ENCODE measurements around the gene SELENON. TPM values are rescaled to one million over a fixed set of nuclear protein-coding genes. Genes with fewer than 3 reads are reported as not detected.

Gene SELENON
- total and polyA plus RNA-seq, 4 donors = 35.9 to 88.8 (median 48.3) TPM

DNA sequence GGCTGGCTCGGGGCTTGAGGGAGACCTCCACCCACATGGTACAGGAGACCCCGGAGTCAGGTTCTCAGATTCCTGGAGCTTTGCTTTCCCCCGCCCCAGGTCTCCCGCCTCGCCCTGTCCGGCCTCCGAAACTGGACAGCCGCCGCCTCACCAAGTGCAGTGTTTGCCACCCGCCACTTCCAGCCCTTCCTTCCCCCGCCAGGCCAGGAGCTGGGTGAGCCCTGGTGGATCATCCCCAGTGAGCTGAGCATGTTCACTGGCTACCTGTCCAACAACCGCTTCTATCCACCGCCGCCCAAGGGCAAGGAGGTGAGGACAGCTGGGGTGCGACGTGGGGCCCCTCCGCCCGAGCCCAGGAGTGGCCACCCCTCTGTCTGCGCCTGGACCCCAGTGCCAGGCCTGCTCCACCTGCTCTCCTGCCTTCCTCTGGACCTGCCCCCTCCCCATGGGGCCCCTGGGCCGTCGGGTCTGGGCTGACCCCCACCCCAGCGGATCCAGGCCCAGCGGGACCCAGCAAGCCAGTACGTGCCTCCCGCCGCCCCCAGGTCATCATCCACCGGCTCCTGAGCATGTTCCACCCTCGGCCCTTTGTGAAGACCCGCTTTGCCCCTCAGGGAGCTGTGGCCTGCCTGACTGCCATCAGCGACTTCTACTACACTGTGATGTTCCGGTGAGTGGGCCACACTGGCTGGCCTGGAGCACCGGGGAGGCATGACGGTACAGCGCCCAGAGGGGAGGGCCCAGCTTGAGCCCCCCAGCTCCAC is 8.7 kb downstream of the SELENON start:
- ATAC-seq (ENCODE audit: insufficient read depth, low FRiP score) (no peak), DNase-seq (no peak)
- H3K36me3 ChIP-seq (ENCODE audit: control insufficient read depth in 4 of 4, insufficient read depth in 4 of 4, low read length in 4 of 4) = peaks cover 0 to 35% (median 13%) of the 10 kb centered on the region in 4 donors
- H3K4me1 ChIP-seq (ENCODE audit: control insufficient read depth in 5 of 5, insufficient read depth in 5 of 5, low read length in 5 of 5) = peaks cover 0 to 8% (median 0%) of the 10 kb centered on the region in 5 donors
- H3K9me3 ChIP-seq (ENCODE audit: control insufficient read depth in 4 of 4, insufficient read depth in 3 of 4, low read length in 3 of 4) = no peaks in the 10 kb centered on the region
- H3K9ac ChIP-seq (ENCODE audit: insufficient read depth in 1 of 2, low read length in 2 of 2) = no peak overlapping the region
- TF ChIP-seq, protein P1, sequence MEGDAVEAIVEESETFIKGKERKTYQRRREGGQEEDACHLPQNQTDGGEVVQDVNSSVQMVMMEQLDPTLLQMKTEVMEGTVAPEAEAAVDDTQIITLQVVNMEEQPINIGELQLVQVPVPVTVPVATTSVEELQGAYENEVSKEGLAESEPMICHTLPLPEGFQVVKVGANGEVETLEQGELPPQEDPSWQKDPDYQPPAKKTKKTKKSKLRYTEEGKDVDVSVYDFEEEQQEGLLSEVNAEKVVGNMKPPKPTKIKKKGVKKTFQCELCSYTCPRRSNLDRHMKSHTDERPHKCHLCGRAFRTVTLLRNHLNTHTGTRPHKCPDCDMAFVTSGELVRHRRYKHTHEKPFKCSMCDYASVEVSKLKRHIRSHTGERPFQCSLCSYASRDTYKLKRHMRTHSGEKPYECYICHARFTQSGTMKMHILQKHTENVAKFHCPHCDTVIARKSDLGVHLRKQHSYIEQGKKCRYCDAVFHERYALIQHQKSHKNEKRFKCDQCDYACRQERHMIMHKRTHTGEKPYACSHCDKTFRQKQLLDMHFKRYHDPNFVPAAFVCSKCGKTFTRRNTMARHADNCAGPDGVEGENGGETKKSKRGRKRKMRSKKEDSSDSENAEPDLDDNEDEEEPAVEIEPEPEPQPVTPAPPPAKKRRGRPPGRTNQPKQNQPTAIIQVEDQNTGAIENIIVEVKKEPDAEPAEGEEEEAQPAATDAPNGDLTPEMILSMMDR (IDR thresholded peaks at IDR 0.05; ENCODE audit: control extremely low read depth, extremely low read depth) = no peak
- 90 to 97% methylated on average over 33 to 34 of the region's 34 CpGs for WGBS, 2 donors
- no peak overlapping the region for H3K27ac ChIP-seq (ENCODE audit: low read depth in 1 of 2, low read length in 1 of 2)
- no peaks in the 10 kb centered on the region for H3K27me3 ChIP-seq (ENCODE audit: control insufficient read depth in 3 of 3, insufficient read depth in 3 of 3, low read length in 2 of 3)
- no peak overlapping the region for H3K4me3 ChIP-seq

GRCh38 chr1:25809283-25809926 is 9.4 kb downstream of the SELENON start:
- no peak overlapping the region for H3K4me3 ChIP-seq
- no peaks in the 10 kb centered on the region for H3K27me3 ChIP-seq (ENCODE audit: control insufficient read depth in 3 of 3, insufficient read depth in 3 of 3, low read length in 2 of 3)
- DNase-seq (no peak), ATAC-seq (ENCODE audit: insufficient read depth, low FRiP score) (no peak)
- peaks cover 0 to 42% (median 18%) of the 10 kb centered on the region in 4 donors for H3K36me3 ChIP-seq (ENCODE audit: control insufficient read depth in 4 of 4, insufficient read depth in 4 of 4, low read length in 4 of 4)
- H3K4me1 ChIP-seq (ENCODE audit: control insufficient read depth in 5 of 5, insufficient read depth in 5 of 5, low read length in 5 of 5) = peaks cover 0 to 8% (median 0%) of the 10 kb centered on the region in 5 donors
- H3K9ac ChIP-seq (ENCODE audit: insufficient read depth in 1 of 2, low read length in 2 of 2) = no peak overlapping the region
- WGBS, 2 donors = 47 to 69% methylated on average over 18 of the region's 18 CpGs
- no peaks in the 10 kb centered on the region for H3K9me3 ChIP-seq (ENCODE audit: control insufficient read depth in 4 of 4, insufficient read depth in 3 of 4, low read length in 3 of 4)
- no peak overlapping the region for H3K27ac ChIP-seq (ENCODE audit: low read depth in 1 of 2, low read length in 1 of 2)
- TF ChIP-seq, protein P1 (IDR thresholded peaks at IDR 0.05; ENCODE audit: control extremely low read depth, extremely low read depth) = no peak

DNA sequence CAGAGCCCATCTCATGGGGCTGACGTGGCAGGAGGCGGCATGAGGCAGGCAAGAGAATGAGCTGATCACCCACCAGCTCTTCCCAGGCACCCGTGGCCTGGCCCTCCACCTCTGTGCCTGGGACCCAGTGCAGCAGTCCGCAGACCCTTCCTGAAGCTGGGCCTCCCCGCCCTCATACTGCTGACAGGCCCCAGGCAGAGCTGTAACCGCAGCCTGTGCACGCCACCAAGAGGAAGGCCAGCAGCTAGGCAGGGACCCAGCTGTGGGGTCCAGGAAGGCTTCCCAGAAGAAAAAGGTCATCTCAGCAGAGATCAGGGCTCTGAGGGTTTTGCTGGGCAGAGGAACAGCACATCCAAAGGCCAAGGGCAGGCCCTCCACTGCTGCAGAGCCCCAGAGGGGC is 9.9 kb downstream of the SELENON start:
- TF ChIP-seq, protein P1 (IDR thresholded peaks at IDR 0.05; ENCODE audit: control extremely low read depth, extremely low read depth) = no peak
- H3K9ac ChIP-seq (ENCODE audit: insufficient read depth in 1 of 2, low read length in 2 of 2) = no peak overlapping the region
- no peak overlapping the region for H3K27ac ChIP-seq (ENCODE audit: low read depth in 1 of 2, low read length in 1 of 2)
- H3K27me3 ChIP-seq (ENCODE audit: control insufficient read depth in 3 of 3, insufficient read depth in 3 of 3, low read length in 2 of 3) = no peaks in the 10 kb centered on the region
- H3K4me1 ChIP-seq (ENCODE audit: control insufficient read depth in 5 of 5, insufficient read depth in 5 of 5, low read length in 5 of 5) = peaks cover 0 to 7% (median 0%) of the 10 kb centered on the region in 5 donors
- DNase-seq (no peak), ATAC-seq (ENCODE audit: insufficient read depth, low FRiP score) (no peak)
- H3K36me3 ChIP-seq (ENCODE audit: control insufficient read depth in 4 of 4, insufficient read depth in 4 of 4, low read length in 4 of 4) = peaks cover 0 to 46% (median 18%) of the 10 kb centered on the region in 4 donors
- no peaks in the 10 kb centered on the region for H3K9me3 ChIP-seq (ENCODE audit: control insufficient read depth in 4 of 4, insufficient read depth in 3 of 4, low read length in 3 of 4)
- WGBS, 2 donors = 82 to 89% methylated on average over 7 of the region's 7 CpGs
- no peak overlapping the region for H3K4me3 ChIP-seq
